AG04449 (cell line): ENCODE results near the gene RNU5B-1.

Source experiments
- CTCF ChIA-PET: fragments of 350-600 bp; formaldehyde crosslinking; extraction: SDS; loops from one replicate; lab custom pipeline; 2021; ENCODE audit warnings: antibody characterized with exemption; lab: Yijun Ruan, JAX
- POLR2A ChIA-PET: fragments of 400-600, 350-600 bp; formaldehyde crosslinking; extraction: SDS; loops from one replicate; lab custom pipeline; 2020; ENCODE audit warnings: antibody characterized with exemption, inconsistent platforms; lab: Yijun Ruan, JAX
- DNase-seq: peaks from one replicate; pipeline ENCODE4 v3.0.0-alpha.2; 2010; ENCODE audit warnings: low read depth, low spot score
- H3K4me3 ChIP-seq: 2 replicates; pipeline ENCODE4 v1.5.1; 2011; ENCODE audit warnings: low read depth, mild to moderate bottlenecking, control low read depth, low read length
- CTCF ChIP-seq: IDR thresholded peaks from one replicate; pipeline ENCODE4 v1.5.1; 2011; ENCODE audit warnings: mild to moderate bottlenecking, moderate library complexity, low read length, control low read depth, inconsistent platforms; ENCODE audit not compliant: insufficient read depth; ENCODE audit errors: missing control alignments

The RNU5B-1 gene

GRCh38 chr15:65338823-65339222, 34.3 kb downstream of the RNU5B-1 start:
- ChIA-PET POLR2A (no interaction called here), CTCF (interaction anchor here (1.1 to 8.1 kb wide), 3 partner anchors 19 to 46 kb away, joined by 3 to 54 read pairs (median 11); no protein-coding TSS in a partner anchor)
- no peak for DNase-seq
- no peak overlapping the region for H3K4me3 ChIP-seq
- TF ChIP-seq CTCF = no peak

- no peak for DNase-seq
- no peak for TF ChIP-seq CTCF
- ChIA-PET POLR2A (interaction anchor here (1.5 kb wide), 1 partner anchor 35 kb away, joined by 5 read pairs; the partner anchor contains the start of gene RNU5B-1), CTCF (interaction anchor here (1.6 to 8.1 kb wide), 2 partner anchors 20 to 46 kb away, joined by 11 to 54 read pairs; no protein-coding TSS in a partner anchor)
- H3K4me3 ChIP-seq = no peak overlapping the region
These were observed 34.9 kb downstream of the RNU5B-1 start for GRCh38 chr15:65339416-65339815.

- DNase-seq = no peak
- no peak for TF ChIP-seq CTCF
- POLR2A ChIA-PET = interaction anchor here (1.5 kb wide), 1 partner anchor 35 kb away, joined by 5 read pairs; the partner anchor contains the start of gene RNU5B-1
- H3K4me3 ChIP-seq = no peak overlapping the region
- CTCF ChIA-PET = interaction anchor here (8.1 kb wide), 1 partner anchor 21 kb away, joined by 54 read pairs; no protein-coding TSS in a partner anchor
These were observed 35.4 kb downstream of the RNU5B-1 start for GRCh38 chr15:65339920-65340319.

- ChIA-PET CTCF (interaction anchor here (1.0 to 8.1 kb wide), 2 partner anchors 21 to 23 kb away, joined by 5 to 54 read pairs; no protein-coding TSS in a partner anchor), POLR2A (no interaction called here)
- TF ChIP-seq CTCF = no peak
- no peak overlapping the region for H3K4me3 ChIP-seq
- DNase-seq = no peak
These were observed 38.0 kb downstream of the RNU5B-1 start for GRCh38 chr15:65342493-65342892.

- POLR2A ChIA-PET = no interaction called here
- TF ChIP-seq CTCF = no peak
- no peak overlapping the region for H3K4me3 ChIP-seq
- no peak for DNase-seq
- CTCF ChIA-PET = interaction anchor here (1.0 kb wide), 1 partner anchor 22 kb away, joined by 5 read pairs; no protein-coding TSS in a partner anchor
These were observed 39.0 kb downstream of the RNU5B-1 start for GRCh38 chr15:65343374-65343981.

GRCh38 chr15:65344214-65344913, 39.9 kb downstream of the RNU5B-1 start:
- CTCF ChIA-PET = no interaction called here
- no peak for DNase-seq
- no peak overlapping the region for H3K4me3 ChIP-seq
- POLR2A ChIA-PET = no interaction called here
- no peak for TF ChIP-seq CTCF
